ENCODE measurements around the gene ZCCHC13. TPM values are rescaled to one million over a fixed set of nuclear protein-coding genes. Genes with fewer than 3 reads are reported as not detected.

ZCCHC13 gene
- total and polyA plus RNA-seq, 2 of the 8 experiments (the other 6 are each of a cell fraction or from before 2014, with no cell fraction given): not detected

- WGBS, 2 experiments (ENCODE audit: extremely low coverage in 1 of 2, insufficient coverage in 1 of 2, insufficient read length in 1 of 2, insufficient replicate concordance in 2 of 2, low coverage in 1 of 2, low lambda C conversion rate in 2 of 2, missing lambda C conversion rate in 1 of 2): 80% methylated on average over 3 of the region's 3 CpGs; no CpG with 5 or more reads in 1 of the 2 experiments
- no peak overlapping the region for H2BK15ac ChIP-seq (ENCODE audit: low read length)
- H3K36me3 ChIP-seq (ENCODE audit: control insufficient read depth in 2 of 4, insufficient read depth in 4 of 4, low read length in 3 of 4): peaks cover 0 to 4% (median 0%) of the 10 kb centered on the region in 4 experiments; a peak in 1 of 8 replicates
- H3K23me2 ChIP-seq (ENCODE audit: low read depth, low read length): 0 out of 2 replicates have a peak, but pooled peaks cover 2% of the 10 kb centered on the region
- H3K27ac ChIP-seq (ENCODE audit: low read depth, low read length): no peak overlapping the region
- no peak overlapping the region for H2BK5ac ChIP-seq (ENCODE audit: low read depth, low read length)
- peak; percentile 71 for TF ChIP-seq MAFK (IDR thresholded peaks at IDR 0.05; ENCODE audit: low read depth, low read length)
- TF ChIP-seq SP2 (IDR thresholded peaks at IDR 0.05; ENCODE audit: low read length): no peak
- H3K79me1 ChIP-seq (ENCODE audit: low read depth, low read length): no peaks in the 10 kb centered on the region
- no peak overlapping the region for H3K56ac ChIP-seq (replicated peaks; ENCODE audit: insufficient read length, low read depth, low read length)
- H3K14ac ChIP-seq (ENCODE audit: insufficient read length): no peak overlapping the region
- H3K9me3 ChIP-seq (ENCODE audit: insufficient read depth in 2 of 2, low read depth in 1 of 2, low read length in 1 of 2): no peaks in the 10 kb centered on the region
- H4K20me1 ChIP-seq (replicated peaks in 1 of 2; ENCODE audit: control insufficient read depth in 1 of 2, insufficient read depth in 2 of 2, low read length in 2 of 2): no peaks in the 10 kb centered on the region
- no peak overlapping the region for H3K4me3 ChIP-seq (ENCODE audit: extremely low read depth in 1 of 4, insufficient read depth in 2 of 4, low read depth in 3 of 4, low read length in 4 of 4)
- no peak overlapping the region for H2BK120ac ChIP-seq (replicated peaks; ENCODE audit: low read depth, low read length)
- H2AFZ ChIP-seq (ENCODE audit: low read length): no peak overlapping the region
- peaks cover 4 to 23% of the 10 kb centered on the region in 2 experiments; a peak in 3 of 4 replicates for H3K79me2 ChIP-seq (ENCODE audit: control insufficient read depth in 1 of 2, insufficient read depth in 2 of 2, low read length in 2 of 2)
- H3K4ac ChIP-seq (replicated peaks; ENCODE audit: insufficient read length, low read depth, low read length): no peak overlapping the region
- DNase-seq (ENCODE audit: low read depth in 1 of 2, low spot score in 2 of 2): no peak
- no peak overlapping the region for H3K23ac ChIP-seq (ENCODE audit: insufficient read length)
- FAIRE-seq: no peak
- H4K8ac ChIP-seq (ENCODE audit: extremely low read depth, insufficient read depth, low read length): no peak overlapping the region
- no peak overlapping the region for H4K5ac ChIP-seq (ENCODE audit: insufficient read length, low read depth, low read length)
- H2BK12ac ChIP-seq (ENCODE audit: low read depth, low read length): no peak overlapping the region
- no peak overlapping the region for H4K91ac ChIP-seq (replicated peaks; ENCODE audit: insufficient read length, low read length)
- H3K18ac ChIP-seq (ENCODE audit: extremely low read depth, low read length): no peak overlapping the region
- H2BK20ac ChIP-seq (ENCODE audit: low read length): no peak overlapping the region
- ChIA-PET POLR2A (ENCODE audit: partially characterized antibody) (interaction anchor here (1.1 kb wide), 1 partner anchor 30 kb away, joined by 4 read pairs; no protein-coding TSS in a partner anchor), CTCF (ENCODE audit: partially characterized antibody) (no interaction called here)
- no peak overlapping the region for H3K4me2 ChIP-seq (ENCODE audit: insufficient read depth in 1 of 2, low read depth in 2 of 2, low read length in 2 of 2)
- H3K4me1 ChIP-seq (replicated peaks in 1 of 4; ENCODE audit: control insufficient read depth in 3 of 4, insufficient read depth in 4 of 4, low read length in 3 of 4): 0 out of 7 replicates have a peak, but pooled peaks cover 0 to 2% (median 0%) of the 10 kb centered on the region in 4 experiments
- H3K9ac ChIP-seq (replicated peaks in 1 of 4; ENCODE audit: extremely low read depth in 1 of 4, low read depth in 3 of 4, low read length in 3 of 4): no peak overlapping the region
- no peaks in the 10 kb centered on the region for H3K27me3 ChIP-seq (replicated peaks in 1 of 4; ENCODE audit: control insufficient read depth in 3 of 4, extremely low read depth in 1 of 4, insufficient read depth in 3 of 4, low read length in 3 of 4)
- no peak overlapping the region for H2AK5ac ChIP-seq (ENCODE audit: low read depth, low read length)
Measured at GRCh38 chrX:74295101-74295500, 8.9 kb upstream of the ZCCHC13 start.
